GM21576 (cell line): ENCODE results near the gene KRTAP5-4.
"Not testable (repeated sequence)": the region's sequence is repeated elsewhere in the genome, so short reads cannot be mapped to it uniquely, and the experiment has no call there.

Experiments
- ATAC-seq: cut with Tn5 transposase; IDR thresholded peaks from one replicate; pipeline ENCODE4 v1.9.1; 2021; ENCODE audit warnings: mild to moderate bottlenecking, moderate library complexity; ENCODE audit not compliant: unreplicated experiment

Gene KRTAP5-4

GRCh38 chr11:1653541-1654387 lies 31.8 kb upstream of the KRTAP5-4 start:
- ATAC-seq = no peak

GRCh38 chr11:1652771-1653540 lies 31.0 kb upstream of the KRTAP5-4 start:
- no peak for ATAC-seq

GRCh38 chr11:1652442-1652770 lies 30.5 kb upstream of the KRTAP5-4 start:
- ATAC-seq = no peak

GRCh38 chr11:1652026-1652425 lies 30.1 kb upstream of the KRTAP5-4 start:
- ATAC-seq = no peak

- ATAC-seq = no peak
Observed at GRCh38 chr11:1651411-1651980, 29.6 kb upstream of the KRTAP5-4 start.

DNA sequence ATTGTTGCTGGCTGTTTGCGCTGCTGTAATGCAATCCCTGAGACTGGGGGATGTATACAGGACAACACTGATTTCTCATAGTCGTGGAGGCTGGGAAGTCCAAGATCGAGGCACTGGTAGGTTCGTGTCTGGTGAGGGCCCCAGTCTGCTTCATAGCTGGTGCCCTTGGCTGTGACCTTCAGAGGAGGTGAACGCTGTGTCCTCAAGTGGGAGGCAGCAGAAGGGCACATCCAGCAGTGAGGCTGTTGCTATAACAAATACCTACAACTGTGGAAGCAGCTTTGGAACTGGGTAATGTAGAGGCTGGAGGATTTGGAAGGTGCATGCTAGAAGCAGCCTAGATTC lies 29.0 kb upstream of the KRTAP5-4 start:
- no peak for ATAC-seq

DNA sequence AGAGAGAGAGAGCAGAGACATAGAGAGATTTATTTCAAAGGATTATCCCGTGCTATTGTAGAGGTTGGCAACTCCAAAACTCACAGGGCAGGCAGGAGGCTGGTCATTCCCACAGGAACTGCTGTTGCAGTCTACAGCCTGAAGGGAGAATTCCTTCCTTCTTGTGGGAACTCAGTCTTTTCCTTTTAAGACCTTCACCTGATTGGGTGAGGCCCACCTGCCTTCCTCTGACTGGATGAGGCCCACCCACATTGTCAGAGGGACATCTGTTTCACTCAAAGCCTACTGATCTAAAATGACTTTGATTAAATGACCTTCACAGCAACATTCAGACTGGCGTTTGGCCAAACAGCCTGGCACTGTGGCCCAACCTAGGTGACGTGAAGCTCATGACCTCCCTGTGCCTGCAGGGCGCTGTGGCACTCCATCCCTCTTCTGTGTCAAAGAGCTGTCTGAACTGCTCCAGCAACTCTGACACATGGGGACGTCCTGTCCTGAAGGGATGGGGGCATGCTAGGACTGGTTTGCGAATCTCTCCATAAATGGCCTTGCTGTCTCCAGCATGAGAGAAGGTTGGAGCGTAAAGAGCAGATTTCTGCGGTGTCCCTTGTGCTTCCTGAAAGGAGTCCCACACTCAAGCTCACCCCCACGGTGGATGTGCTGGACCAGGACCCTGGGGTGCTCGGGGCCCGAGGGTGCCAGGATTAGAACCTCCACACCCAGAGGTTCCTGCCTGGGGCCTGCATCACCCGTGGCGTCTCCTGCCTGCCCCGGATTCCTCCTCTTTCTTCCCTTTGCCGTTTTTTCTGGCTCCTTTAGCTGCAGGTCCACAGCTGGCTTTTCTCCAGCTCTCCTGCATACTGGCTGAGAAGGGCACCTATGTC lies 28.3 kb upstream of the KRTAP5-4 start:
- no peak for ATAC-seq

DNA sequence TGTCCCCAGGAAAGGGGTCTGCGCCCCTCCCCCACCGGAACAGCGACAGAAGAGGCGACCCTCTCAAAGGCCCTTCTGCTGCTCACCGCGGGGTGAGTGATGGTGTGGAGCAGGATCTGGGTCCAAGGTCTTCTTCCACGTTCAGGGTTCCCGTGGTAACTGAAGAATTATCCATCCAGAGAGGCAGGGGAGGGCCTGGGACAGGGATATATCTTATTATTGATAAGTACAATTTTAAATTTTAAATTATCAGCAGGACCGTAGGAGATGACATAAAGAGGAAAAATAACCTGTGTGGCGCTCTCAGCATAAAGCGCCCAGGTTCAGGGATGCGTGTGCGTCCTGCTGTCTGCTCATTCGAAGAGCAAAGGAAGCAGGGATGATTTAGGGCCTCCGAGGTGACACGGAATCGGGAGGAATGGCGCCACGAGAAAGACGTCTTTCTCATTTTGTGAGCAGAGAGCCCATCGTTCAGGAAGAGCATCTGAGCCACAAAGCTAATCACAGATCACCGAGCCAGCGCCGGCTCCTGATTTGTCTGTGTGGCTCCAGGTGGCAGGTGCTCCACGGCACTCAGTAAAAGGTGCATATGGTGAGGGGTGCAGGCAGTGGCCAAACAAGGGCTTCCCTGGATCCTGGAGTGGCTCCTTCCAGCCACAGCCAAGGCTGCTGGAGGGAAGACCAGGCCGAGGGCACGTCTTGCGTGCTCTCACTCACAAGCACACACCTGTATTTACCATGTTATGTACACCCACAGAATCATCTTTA lies 26.9 kb upstream of the KRTAP5-4 start:
- no peak for ATAC-seq

- ATAC-seq = no peak
Observed at GRCh38 chr11:1647901-1648652, 26.1 kb upstream of the KRTAP5-4 start.

- not testable (repeated sequence) for ATAC-seq
Observed at GRCh38 chr11:1646540-1646939, 24.6 kb upstream of the KRTAP5-4 start.

DNA sequence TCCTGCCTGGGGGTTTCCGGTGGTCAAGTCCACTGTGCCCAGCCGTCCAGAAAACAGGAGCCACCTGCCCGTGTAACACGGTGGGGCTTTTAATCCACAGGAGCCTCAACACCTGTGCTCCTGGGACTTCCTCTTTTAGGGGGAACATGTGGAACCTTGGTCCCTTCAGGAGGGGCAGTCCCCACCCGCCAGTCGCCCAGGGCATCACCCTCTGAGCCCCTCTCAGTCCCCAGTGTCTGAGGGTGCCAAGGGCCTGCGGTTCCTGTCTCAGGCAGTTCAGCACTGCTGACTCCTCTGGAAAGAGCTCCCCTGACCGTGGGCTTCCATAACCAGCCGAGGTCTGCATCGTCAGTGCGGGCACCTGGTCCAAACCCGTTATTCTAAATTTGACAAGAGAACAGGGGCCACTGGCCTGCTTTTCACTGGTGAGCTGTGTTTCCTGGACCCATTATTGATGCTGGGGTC lies 23.5 kb upstream of the KRTAP5-4 start:
- no peak for ATAC-seq

DNA sequence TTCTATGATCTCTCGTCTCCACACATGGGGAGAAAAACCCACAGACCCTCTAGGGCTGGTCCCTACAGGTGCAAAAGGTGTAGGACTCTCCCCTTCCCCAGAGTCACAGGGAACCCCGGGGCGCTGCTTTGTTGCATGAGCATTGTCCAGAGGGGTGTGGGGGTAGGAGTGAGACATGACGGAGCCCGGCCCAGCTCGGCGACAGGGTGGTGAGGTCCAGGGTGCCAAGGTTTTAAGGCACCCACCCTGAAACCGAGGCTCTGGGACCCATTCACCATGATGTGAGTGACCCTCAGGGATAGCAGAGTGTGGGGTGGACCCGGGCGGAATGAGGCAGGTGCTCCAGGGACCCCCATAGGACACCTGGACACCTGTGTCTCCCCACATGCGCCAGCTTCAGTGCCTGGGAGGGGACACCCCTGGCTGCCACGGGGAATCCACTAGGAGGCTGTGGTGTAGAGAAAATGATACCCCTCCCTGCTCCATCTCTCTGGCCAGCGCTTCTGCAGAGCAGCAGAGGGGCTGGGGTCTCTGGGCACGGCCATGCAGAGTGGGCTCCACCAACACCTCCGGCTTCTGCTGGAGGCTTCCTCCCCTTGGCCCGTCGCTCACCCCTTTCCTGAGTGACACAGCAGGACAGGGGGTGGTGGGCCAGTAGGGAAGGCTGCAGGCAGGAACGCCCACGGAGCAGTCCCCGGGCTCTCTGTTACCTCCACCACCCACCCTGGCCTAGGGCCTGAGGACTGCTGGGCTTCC lies 22.8 kb upstream of the KRTAP5-4 start:
- ATAC-seq = no peak

DNA sequence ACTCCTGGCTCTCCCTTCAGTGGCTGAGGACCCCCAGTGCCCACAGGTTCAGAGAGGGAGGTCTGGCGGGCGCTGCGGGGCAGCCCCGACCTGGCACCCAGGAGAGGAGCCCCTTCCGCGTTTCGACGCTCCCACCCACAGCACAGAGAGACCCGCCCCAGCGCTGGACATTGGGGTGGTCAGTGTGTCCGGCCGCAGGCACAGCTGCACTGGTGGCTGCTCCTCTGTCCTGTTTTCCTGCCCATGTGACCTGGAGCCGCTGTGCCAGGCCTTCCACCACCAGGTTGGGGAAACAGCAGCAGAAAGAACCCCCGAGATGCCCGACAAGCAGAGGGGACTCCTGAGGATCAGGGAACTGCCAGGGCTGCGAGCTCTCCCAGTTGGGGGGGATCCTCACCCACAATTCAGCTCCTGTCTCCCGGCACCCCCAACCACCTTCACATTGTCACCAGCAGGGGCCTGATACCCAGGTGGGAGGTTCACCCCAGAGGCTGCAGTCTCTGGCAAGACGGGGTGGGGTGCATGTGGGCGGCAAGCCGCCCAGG lies 21.3 kb upstream of the KRTAP5-4 start:
- ATAC-seq = no peak

GRCh38 chr11:1642288-1643145 lies 20.6 kb upstream of the KRTAP5-4 start:
- ATAC-seq = no peak

DNA sequence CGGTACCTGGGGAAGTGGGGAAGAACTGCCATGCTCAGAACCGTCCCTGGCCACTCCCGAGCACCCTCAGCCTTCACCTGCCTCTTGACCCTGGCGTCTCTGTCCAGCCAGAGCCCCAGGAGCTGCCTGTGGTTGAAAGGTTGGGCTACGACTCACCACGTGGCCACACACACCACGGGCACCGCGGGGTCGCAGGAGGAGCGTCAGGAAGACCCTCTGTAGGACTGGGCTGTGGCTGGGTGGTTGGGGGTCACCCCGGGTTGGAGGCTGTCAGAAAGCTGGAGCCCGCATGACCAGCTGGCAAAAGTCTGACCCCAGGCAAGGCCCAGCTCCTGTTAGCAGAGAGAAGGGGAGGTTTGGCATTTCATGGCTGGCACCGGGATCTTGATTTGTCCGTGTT lies 19.2 kb upstream of the KRTAP5-4 start:
- ATAC-seq = no peak

- no peak for ATAC-seq
Observed at GRCh38 chr11:1640076-1640946, 18.4 kb upstream of the KRTAP5-4 start.

GRCh38 chr11:1639666-1640065 lies 17.7 kb upstream of the KRTAP5-4 start:
- ATAC-seq = no peak
